ENCODE measurements around the gene EID2B. TPM values are rescaled to one million over a fixed set of nuclear protein-coding genes. Genes with fewer than 3 reads are reported as not detected.

EID2B gene
- total and polyA plus RNA-seq, 4 donors, result 2.1 to 5.2 (median 2.9) TPM

DNA sequence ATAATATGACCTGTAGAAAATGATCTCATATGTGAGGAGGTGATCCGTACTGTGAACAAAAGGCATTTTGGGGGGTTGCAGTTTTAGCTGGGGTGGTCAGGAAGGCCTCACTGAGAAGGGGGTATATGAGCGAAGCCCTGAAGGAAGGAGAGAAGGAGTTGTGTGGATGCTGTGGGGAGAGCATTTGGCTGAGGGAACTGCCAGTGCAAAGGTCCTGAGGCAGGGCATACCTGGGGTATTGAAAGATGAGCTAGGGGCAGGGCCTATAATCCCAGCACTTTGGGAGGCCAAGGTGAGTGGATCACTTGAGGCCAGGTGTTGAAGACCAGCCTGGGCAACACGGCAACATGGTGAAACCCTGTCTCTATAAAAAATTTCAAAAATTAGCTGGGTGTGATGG is 15.2 kb downstream of the EID2B start:
- no peak overlapping the region for H3K9ac ChIP-seq (ENCODE audit: insufficient read depth in 1 of 2, low read length in 2 of 2)
- H3K9me3 ChIP-seq (ENCODE audit: control insufficient read depth in 4 of 4, insufficient read depth in 3 of 4, low read length in 3 of 4), result no peaks in the 10 kb centered on the region
- H3K36me3 ChIP-seq (ENCODE audit: control insufficient read depth in 4 of 4, insufficient read depth in 4 of 4, low read length in 4 of 4), result no peaks in the 10 kb centered on the region
- WGBS, 2 donors, result 60 to 76% methylated on average over 3 of the region's 3 CpGs
- peaks cover 0 to 38% (median 26%) of the 10 kb centered on the region in 3 donors for H3K27me3 ChIP-seq (ENCODE audit: control insufficient read depth in 3 of 3, insufficient read depth in 3 of 3, low read length in 2 of 3)
- ATAC-seq (ENCODE audit: insufficient read depth, low FRiP score), result no peak
- H3K4me1 ChIP-seq (ENCODE audit: control insufficient read depth in 5 of 5, insufficient read depth in 5 of 5, low read length in 5 of 5), result peaks cover 0 to 8% (median 0%) of the 10 kb centered on the region in 5 donors
- TF ChIP-seq, protein P1, sequence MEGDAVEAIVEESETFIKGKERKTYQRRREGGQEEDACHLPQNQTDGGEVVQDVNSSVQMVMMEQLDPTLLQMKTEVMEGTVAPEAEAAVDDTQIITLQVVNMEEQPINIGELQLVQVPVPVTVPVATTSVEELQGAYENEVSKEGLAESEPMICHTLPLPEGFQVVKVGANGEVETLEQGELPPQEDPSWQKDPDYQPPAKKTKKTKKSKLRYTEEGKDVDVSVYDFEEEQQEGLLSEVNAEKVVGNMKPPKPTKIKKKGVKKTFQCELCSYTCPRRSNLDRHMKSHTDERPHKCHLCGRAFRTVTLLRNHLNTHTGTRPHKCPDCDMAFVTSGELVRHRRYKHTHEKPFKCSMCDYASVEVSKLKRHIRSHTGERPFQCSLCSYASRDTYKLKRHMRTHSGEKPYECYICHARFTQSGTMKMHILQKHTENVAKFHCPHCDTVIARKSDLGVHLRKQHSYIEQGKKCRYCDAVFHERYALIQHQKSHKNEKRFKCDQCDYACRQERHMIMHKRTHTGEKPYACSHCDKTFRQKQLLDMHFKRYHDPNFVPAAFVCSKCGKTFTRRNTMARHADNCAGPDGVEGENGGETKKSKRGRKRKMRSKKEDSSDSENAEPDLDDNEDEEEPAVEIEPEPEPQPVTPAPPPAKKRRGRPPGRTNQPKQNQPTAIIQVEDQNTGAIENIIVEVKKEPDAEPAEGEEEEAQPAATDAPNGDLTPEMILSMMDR (IDR thresholded peaks at IDR 0.05; ENCODE audit: control extremely low read depth, extremely low read depth), result no peak
- no peak for DNase-seq
- no peak overlapping the region for H3K27ac ChIP-seq (ENCODE audit: low read depth in 1 of 2, low read length in 1 of 2)
- no peak overlapping the region for H3K4me3 ChIP-seq

DNA sequence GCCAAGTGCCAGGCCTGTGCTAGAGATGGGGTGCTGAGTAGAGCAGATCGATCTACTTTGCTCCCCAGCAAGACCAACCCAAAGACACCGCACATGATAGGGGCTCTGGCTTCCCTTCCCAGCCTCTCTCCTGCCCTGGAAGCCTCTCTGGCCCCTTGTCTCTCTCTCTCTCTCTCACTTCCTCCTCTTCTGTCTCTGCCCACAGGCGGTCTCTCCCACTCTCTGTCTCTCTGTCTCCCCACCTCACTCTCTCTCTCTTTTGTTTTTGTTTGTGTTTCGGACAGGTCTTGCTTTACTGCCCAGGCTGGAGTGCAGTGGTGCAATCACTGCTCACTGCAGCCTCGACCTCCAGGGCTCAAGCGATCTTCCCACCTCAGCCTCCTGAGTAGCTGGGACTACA is 16.4 kb downstream of the EID2B start:
- H3K4me1 ChIP-seq (ENCODE audit: control insufficient read depth in 5 of 5, insufficient read depth in 5 of 5, low read length in 5 of 5), result peaks cover 0 to 8% (median 0%) of the 10 kb centered on the region in 5 donors
- no peak overlapping the region for H3K4me3 ChIP-seq
- H3K36me3 ChIP-seq (ENCODE audit: control insufficient read depth in 4 of 4, insufficient read depth in 4 of 4, low read length in 4 of 4), result no peaks in the 10 kb centered on the region
- H3K9me3 ChIP-seq (ENCODE audit: control insufficient read depth in 4 of 4, insufficient read depth in 3 of 4, low read length in 3 of 4), result no peaks in the 10 kb centered on the region
- H3K27me3 ChIP-seq (ENCODE audit: control insufficient read depth in 3 of 3, insufficient read depth in 3 of 3, low read length in 2 of 3), result peaks cover 0 to 38% (median 26%) of the 10 kb centered on the region in 3 donors
- DNase-seq, result no peak
- no peak overlapping the region for H3K27ac ChIP-seq (ENCODE audit: low read depth in 1 of 2, low read length in 1 of 2)
- 43 to 45% methylated on average over 6 of the region's 6 CpGs for WGBS, 2 donors
- H3K9ac ChIP-seq (ENCODE audit: insufficient read depth in 1 of 2, low read length in 2 of 2), result no peak overlapping the region
- no peak for ATAC-seq (ENCODE audit: insufficient read depth, low FRiP score)
- TF ChIP-seq, protein P1 (IDR thresholded peaks at IDR 0.05; ENCODE audit: control extremely low read depth, extremely low read depth), result no peak

DNA sequence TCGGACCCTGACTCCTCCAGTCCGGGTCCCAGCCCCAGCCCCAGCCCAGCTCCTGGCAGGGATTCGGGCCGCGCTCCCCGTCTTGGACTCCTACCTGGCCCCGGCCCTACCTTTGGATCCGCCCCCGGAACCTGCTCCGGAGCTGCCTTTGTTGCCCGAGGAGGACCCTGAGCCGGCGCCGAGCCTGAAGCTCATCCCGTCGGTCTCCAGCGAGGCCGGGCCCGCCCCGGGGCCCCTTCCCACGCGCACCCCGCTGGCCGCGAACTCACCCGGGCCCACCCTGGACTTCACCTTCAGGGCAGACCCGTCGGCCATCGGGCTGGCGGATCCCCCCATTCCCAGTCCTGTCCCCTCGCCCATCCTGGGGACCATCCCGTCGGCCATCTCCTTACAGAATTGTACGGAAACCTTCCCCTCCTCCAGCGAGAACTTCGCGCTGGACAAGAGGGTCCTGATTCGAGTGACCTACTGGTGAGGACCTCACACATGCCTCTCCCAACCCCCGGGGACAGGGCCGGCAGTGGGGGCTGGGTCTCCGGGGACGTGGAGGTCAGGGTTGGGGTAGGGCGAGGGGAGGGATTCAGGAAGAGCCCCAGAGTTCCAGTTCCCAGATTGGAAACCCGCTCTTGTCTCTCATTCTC is 17.0 kb downstream of the EID2B start:
- H3K9me3 ChIP-seq (ENCODE audit: control insufficient read depth in 4 of 4, insufficient read depth in 3 of 4, low read length in 3 of 4), result no peaks in the 10 kb centered on the region
- DNase-seq, result no peak
- peaks cover 0 to 8% (median 0%) of the 10 kb centered on the region in 5 donors for H3K4me1 ChIP-seq (ENCODE audit: control insufficient read depth in 5 of 5, insufficient read depth in 5 of 5, low read length in 5 of 5)
- H3K27me3 ChIP-seq (ENCODE audit: control insufficient read depth in 3 of 3, insufficient read depth in 3 of 3, low read length in 2 of 3), result peaks cover 0 to 38% (median 26%) of the 10 kb centered on the region in 3 donors
- no peak for ATAC-seq (ENCODE audit: insufficient read depth, low FRiP score)
- 3 to 4% methylated on average over 44 of the region's 44 CpGs for WGBS, 2 donors
- no peak overlapping the region for H3K9ac ChIP-seq (ENCODE audit: insufficient read depth in 1 of 2, low read length in 2 of 2)
- TF ChIP-seq, protein P1 (IDR thresholded peaks at IDR 0.05; ENCODE audit: control extremely low read depth, extremely low read depth), result no peak
- H3K27ac ChIP-seq (ENCODE audit: low read depth in 1 of 2, low read length in 1 of 2), result no peak overlapping the region
- no peak overlapping the region for H3K4me3 ChIP-seq
- no peaks in the 10 kb centered on the region for H3K36me3 ChIP-seq (ENCODE audit: control insufficient read depth in 4 of 4, insufficient read depth in 4 of 4, low read length in 4 of 4)

Measured in lung (tissue), 12 donors.